NCI-H2107 treated with DMSO at 0.1 percent for 48 hours (cell line): Measurements from ENCODE around the gene SHTN1.

Experiments
- DNase-seq: peaks from one replicate; lab custom pipeline; 2025; ENCODE audit not compliant: unreplicated experiment; lab: John Stamatoyannopoulos, UW

Gene SHTN1

GRCh38 chr10:116877391-116877790 is 127.6 kb downstream of the SHTN1 start:
- DNase-seq, result no peak

DNA sequence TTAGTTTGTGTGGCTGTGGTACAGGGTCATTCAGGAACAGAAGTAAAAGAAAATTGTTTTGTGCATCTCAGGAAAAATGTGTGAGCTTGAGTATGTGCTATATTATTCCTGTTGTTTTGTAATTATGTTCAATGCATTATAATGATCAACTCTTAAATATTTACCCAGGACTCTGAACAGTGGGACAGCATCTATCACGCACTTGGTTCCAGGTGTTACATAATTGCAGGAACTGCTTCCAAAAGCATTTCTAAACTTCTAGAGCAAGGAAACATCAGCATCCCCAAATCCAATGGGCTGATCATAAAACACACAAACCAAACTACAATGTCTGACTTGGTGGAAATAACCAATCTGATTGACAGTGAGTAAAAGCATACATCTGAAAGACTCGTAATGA is 129.1 kb downstream of the SHTN1 start:
- DNase-seq, result no peak

DNA sequence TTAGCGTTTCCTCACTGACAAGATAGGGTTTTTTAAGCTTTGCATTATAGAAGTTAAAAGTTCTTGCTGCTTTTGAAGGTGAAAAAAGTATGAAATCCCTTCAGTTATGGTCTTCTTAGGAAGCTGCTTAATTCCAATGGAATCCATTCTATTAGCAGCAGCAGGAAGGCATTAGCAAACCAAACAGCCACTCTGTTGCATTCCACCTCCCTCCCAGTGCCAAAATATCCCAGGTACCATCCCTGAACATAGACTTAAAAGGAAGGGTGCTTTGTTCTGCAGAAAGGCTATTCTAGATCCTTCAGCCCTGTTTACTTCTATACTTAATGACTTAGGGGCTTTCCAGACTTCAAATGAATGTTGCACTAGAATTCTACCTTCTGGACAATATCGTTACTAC is 131.9 kb downstream of the SHTN1 start:
- DNase-seq, result no peak

DNA sequence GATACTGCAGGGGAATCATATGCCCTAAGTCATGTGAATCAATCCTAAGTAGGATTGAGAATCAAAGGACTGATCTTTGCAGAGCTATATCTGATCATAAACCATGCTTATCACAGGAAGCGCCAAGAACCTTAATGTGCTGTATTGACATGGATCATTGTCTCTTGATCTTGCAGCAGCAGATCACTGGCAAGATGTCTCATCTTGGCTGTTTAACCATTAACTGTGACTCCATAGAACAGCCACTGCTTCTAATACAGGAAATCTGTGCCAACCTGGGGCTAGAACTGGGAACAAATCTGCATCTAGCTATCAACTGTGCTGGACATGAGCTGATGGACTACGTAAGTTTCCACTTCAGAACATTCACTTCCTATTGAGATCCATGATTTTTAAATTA is 134.0 kb downstream of the SHTN1 start:
- DNase-seq, result no peak

DNA sequence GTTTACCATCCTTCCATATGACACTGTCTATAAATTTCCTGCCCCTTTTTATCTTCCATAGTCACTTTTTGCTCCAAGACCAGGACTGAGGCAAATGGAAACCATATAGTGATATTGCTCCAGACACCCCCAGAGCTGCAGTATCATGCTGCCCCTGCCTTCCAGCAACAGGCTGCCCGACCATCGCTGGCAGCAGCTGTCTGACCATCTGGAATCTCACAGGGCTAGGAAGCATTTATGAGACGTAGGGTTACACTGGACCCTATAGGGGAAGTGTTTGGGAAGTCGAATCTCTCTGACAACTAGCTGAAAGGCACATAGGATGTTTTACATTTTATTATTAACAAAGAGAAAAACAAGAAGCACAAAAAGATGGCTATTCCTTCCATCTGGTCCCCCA is 136.3 kb downstream of the SHTN1 start:
- DNase-seq, result no peak

GRCh38 chr10:116868198-116868676 is 136.8 kb downstream of the SHTN1 start:
- no peak for DNase-seq

DNA sequence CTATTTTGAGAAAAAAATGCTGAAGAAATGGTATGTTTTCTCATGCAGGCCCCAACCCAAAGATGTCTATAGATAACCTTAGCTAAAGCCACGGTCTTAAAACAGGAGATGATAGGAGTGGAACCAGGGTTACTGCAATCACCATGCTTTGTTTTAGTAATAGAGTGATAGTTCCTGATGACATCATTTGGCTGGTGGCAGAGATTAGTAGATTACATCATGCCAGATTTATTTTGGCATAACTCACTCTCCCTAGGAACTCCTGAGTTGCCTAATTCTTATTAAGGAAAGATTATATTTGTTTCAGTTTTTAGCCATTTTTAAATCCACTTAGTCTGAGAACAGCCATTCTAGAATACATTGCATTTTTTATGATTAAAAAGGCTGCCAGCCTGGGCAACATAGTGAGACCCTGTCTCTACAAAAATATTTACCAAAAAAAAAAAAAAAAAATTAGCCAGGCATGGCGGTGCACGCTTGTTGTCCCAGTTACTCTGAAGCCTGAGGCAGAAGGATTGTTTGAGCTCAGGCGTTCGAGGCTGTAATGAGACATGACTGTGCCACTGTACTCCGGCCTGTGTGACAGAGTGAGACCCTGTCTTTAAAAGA is 137.9 kb downstream of the SHTN1 start:
- no peak for DNase-seq

DNA sequence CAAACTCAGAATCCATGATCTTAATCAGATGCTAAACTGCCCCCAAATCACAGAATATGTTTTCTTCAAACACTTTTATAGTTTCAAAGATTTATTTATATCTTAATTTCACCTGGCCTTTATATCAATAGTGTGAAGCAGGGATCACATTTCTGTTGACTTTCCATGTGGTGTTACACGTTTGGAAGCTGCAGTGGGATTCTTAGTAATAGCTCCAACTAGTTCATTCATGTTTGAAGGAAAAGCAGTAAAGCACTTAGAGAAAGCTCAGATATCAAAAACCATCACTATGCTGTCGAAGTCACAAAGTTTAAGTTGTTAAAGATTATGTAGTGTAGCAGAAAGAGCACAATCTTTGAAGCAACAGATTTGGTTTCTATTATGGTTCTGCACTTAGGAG is 138.9 kb downstream of the SHTN1 start:
- DNase-seq, result no peak

- no peak for DNase-seq
Observed at GRCh38 chr10:116864436-116864835, 140.6 kb downstream of the SHTN1 start.

DNA sequence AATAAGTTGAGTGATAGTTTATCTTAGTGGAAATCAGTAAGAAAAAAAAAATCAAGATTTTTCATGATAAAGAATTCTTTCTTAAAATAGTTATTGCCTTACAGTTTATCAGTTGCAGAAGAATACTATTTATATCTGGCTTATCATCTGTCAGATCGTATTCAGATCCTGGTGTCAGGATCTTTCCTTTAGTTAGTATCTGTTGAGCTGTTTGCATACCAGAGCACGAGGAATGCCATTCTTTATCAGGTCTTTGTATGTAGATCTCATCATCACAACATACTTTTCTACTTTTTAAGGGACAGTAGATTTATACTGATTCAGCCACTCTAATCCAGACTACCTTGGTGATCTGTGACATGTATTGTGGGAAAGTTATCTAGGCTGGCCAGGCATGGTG is 143.2 kb downstream of the SHTN1 start:
- no peak for DNase-seq

GRCh38 chr10:116857156-116857555 is 147.8 kb downstream of the SHTN1 start:
- DNase-seq, result no peak

DNA sequence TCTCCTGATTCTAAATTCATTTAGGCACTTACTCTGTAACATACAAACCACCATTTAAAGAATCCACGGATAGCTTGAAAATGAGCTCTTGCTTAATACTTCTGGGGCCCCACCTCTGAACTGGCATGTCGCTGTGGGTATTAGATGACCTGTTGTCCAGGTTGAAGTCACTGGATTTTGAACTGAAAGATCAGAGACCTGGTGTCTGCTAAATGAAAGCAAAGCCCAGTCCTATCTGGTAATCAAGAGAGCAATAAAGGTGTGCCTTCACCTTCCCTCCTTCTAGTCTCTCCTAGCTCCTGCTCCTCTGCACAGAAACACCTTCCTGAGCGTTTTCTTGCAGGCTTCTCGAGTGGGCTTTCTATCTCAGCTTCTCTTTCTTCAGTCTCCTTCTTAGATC is 151.3 kb downstream of the SHTN1 start:
- DNase-seq, result no peak

DNA sequence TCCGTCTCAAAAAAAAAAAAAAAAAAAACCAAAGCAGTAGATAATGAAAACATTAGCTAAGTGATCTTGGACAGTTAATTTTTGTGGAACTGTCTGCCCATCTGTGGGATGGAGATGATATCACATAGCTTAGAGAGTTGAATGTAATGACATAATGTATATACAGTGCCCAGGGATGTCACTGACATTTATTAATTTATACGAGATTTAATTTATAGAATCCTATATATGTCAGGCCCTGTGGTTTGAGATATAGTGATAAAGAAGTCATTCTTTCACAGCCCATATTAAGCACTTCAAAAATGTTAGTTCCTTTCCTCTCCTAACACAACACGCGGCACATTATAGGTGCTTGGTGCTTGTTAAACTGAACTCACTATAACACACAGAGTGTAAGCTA is 151.7 kb downstream of the SHTN1 start:
- no peak for DNase-seq

DNA sequence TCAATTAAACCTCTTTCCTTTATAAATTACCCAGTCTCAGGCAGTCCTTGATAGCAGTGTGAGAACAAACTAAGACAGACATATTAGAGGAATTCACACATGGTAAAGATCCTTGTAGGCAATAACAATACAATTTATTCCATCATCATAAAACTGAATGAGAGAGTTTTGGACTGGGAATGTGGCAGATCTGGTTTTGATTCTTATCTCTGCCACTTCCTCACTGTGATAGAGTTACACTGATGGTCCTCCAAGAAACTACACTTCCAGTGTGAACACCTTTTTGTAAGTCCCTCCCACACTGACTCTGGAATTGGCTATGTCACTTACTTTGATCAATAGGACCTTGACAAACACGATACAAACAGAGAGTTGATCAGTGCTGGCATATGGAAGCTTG is 152.7 kb downstream of the SHTN1 start:
- DNase-seq, result no peak

DNA sequence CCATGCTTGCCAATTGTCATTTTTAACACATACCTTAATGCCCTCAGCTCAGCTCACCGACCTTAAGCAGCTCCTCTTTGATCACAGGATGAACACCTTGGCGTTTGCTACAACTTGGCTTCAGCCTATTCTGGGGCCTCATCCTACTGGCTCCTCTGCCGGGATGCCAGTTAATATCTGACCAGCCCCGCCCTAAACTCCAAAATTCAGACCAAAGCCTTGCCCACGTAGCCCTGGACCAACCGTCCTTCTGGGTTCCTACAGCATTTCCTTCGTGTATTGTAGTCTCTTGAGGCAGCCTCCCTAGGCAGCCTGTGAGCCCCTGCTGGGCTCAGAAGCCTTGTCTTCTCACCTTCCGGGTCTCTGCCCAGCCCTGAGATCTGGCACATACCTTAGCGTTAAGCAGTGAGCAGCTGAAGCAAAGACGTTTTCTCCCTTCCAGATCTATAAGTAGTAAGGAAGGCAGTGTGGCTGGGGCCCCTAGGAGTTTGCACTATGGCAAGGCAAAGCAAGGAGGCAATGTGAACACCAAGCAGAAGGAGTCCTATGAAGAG is 154.9 kb downstream of the SHTN1 start:
- DNase-seq, result no peak

GRCh38 chr10:116849248-116850057 is 155.5 kb downstream of the SHTN1 start, which contains the start of gene ENO4:
TSS of gene ENO4 (plus strand) at chr10:116849499. CDS start at chr10:116849567, 68 bp downstream.
- peak; percentile 80 for DNase-seq

DNA sequence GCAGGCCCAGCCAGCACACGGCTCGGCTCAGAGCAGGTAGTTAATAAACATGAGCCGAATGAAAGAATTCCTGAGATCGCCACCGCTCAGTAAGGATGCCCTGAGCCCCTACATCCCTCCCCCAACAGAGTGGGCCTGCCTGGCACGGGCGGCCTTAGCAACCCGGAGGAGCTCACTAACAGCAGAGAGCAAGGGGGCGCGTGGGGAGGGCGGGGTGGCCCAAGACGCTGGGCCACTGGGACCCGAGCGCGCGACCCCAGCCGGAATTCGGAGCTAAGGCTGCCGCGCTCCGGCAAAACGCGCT is 156.1 kb downstream of the SHTN1 start:
- DNase-seq, result no peak

- DNase-seq, result no peak
Observed at GRCh38 chr10:116848032-116848943, 156.7 kb downstream of the SHTN1 start.

GRCh38 chr10:116845823-116846222 is 159.2 kb downstream of the SHTN1 start:
- DNase-seq, result no peak

DNA sequence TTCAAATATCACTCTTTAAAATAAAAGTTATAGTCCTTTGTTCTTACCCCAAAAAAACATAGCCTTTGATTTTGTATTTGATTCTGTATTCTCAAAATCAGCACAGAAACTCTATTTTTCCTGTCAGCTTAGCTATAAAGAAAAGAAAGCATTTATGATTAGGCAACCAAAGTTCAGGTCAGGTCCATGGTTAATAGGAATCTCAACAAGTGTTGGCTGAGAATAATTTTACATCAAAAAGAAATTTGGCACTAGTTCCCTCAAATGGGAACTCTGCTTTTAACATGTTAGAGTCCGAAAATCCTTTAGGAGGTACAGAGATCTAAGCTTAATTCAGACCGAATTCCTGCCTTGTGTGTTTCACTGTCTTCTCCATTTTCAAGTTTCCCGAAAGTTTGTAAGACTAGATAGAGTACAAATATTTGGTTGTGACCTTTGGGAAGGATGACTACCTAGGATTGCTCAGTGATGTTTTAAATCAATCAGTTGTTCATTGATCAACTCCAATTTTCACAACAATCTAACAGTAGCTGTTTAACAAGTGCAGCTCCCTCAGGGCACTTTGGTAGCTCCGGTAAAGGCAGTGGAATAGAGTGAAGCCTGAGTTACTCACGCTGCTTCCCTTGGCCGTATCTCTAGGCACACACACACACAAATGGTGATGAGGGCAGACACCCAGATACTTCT is 164.5 kb downstream of the SHTN1 start:
- DNase-seq, result no peak
